HG03571 (cell line): Measurements from ENCODE around the gene FDXR.
"Not testable (repeated sequence)": the region's sequence is repeated elsewhere in the genome, so short reads cannot be mapped to it uniquely, and the experiment has no call there.

Source experiments
- ATAC-seq: cut with Tn5 transposase; IDR thresholded peaks from one replicate; pipeline ENCODE4 v1.9.1; 2021; ENCODE audit not compliant: unreplicated experiment

FDXR gene

GRCh38 chr17:74873037-74873873, 461 bp upstream of the FDXR start:
- peak; percentile 78 for ATAC-seq

GRCh38 chr17:74871356-74872076, 1.3 kb downstream of the FDXR start:
- no peak for ATAC-seq

GRCh38 chr17:74870512-74870911, 2.3 kb downstream of the FDXR start:
- ATAC-seq, result no peak

DNA sequence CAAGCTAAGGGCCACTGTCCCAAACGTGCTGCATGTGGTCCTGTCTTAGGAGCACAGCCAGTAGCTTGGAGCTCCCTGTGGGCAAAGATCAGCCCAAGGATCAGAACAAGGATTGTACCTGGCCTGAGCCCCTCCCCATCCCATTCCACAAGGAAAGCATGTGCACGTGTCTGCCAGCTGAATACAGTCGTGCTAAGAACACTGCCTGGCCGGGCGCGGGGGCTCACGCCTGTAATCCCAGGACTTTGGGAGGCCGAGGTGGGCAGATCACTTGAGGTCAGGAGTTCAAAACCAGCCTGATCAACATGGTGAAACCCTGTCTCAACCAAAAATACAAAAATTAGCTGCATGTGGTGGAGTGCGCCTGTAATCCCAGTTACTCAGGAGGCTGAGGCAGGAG, 2.8 kb downstream of the FDXR start:
- ATAC-seq, result not testable (repeated sequence)

- ATAC-seq, result no peak
Observed at GRCh38 chr17:74868908-74869255, 3.9 kb downstream of the FDXR start.

DNA sequence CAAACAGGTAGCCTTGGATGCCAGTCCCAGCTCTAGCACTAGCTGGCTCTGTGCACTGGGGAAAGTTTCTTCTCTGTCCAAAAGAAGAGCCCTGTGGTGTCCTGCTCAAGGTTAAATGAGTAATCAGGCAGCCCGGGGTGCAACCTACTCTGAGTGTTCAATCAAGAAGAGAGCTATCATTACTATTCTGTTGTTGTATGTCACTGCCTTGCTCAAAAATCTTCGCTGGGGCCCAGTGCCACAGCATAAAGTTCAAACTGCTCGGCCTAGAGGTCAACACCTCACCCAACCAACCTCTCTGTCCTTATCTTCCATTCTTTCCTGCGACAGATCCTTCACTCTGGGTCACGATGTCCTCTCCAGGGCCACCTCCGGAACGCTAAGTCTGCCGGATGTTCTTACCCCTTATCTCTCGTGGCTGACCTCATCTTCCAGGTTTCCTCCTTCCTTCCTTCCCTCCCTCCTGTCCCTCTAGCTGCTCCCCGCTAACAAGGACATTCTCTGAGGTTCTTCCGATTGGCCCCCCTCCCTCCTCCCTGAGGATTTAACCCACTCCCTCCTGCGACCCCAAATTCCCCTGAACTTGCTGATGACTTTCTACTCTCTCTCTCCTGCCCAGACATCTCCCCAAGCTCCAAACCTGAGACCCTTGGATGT, 4.4 kb downstream of the FDXR start:
- ATAC-seq, result no peak

DNA sequence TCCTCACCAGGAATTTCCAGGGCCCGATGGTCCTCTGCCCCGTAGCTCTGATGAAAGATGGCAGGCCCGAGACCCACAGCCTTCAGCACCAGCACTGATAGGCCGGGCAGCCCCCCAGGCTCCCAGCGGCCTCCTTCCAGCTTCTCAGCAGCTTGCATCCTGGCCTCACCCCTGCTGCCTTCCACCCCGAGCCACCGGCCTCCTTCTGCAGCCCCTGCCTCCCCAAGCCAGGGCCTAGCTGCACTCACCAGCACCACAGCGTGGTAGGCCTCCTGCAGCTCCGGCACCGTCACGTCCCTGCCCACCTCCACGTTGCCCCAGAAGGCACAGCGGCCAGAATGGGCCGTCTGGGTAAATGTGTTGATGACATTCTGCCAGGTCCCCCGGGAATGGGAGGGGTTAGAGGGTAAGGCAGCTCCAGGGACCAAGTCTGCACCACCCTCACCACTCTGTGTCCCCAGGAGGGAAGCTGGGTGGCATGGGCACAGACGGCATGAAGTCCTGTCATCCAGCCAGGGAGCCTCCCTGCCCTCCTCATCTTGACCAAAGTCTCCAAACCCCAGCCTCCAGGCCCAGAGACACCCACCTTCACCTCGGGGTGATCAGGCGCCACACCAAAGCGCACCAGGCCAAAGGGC, 6.5 kb downstream of the FDXR start:
- ATAC-seq, result no peak

DNA sequence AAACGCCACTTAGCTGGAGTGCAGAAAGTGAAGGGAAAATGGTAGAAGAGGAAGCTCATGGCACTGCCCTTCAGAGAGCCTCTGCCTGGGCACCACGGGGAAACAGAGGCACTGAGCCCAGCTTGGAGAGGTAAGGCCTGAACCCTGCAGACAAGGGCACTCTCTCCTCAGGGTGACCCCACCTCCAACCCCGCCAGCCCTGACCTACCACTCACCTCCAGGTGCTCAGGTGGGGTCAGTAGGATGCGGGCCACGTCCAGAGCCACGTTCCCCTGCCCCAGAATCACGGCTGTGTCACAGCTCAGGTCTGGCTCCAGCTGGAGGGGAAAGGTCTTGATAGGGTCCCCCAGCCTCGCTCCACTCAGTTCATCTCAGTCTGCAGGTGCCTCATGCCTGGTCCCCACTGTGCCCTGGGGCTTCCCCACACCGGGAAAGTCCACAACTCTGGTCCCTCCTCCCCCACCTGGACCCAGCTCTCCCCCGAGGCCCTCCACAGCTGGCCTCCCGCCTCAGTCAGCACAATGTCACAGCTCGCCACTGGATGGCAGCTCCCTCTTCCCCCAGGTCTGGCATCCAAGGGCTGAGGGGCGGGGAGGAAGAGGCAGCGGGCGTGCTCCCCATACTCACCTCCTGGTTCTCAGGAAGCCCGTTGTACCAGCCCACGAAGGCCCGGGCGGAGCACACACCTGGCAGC, 7.1 kb downstream of the FDXR start:
- ATAC-seq, result no peak

- ATAC-seq, result no peak
Observed at GRCh38 chr17:74864866-74865395, 7.9 kb downstream of the FDXR start.

DNA sequence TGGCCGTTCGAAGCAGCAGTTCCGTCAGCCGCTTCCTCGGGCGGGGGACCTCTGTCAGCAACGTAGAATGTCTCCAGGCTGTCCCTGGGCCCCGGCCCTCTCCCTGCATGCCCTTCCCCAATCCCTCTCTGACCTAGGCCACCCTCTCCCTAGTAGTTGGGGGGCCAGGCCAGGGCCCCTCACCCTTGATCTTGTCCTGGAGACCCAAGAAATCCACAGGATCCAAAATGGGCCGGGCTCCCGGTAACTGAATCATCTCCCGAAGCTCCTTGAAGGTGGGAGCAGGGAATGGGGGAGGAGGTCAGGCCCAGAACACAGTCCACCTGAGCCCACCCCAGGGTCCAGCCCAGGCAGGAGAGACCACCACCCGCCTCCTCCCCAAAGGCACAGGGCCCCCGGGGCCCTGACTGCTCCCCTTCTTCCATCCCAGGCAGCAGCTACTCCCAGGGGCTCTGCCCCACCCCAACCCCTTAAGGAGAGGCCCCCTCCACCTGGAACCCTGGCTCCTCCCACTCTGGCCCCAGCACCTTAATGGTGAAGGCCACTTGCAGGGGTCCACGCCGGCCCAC, 8.4 kb downstream of the FDXR start:
- no peak for ATAC-seq

DNA sequence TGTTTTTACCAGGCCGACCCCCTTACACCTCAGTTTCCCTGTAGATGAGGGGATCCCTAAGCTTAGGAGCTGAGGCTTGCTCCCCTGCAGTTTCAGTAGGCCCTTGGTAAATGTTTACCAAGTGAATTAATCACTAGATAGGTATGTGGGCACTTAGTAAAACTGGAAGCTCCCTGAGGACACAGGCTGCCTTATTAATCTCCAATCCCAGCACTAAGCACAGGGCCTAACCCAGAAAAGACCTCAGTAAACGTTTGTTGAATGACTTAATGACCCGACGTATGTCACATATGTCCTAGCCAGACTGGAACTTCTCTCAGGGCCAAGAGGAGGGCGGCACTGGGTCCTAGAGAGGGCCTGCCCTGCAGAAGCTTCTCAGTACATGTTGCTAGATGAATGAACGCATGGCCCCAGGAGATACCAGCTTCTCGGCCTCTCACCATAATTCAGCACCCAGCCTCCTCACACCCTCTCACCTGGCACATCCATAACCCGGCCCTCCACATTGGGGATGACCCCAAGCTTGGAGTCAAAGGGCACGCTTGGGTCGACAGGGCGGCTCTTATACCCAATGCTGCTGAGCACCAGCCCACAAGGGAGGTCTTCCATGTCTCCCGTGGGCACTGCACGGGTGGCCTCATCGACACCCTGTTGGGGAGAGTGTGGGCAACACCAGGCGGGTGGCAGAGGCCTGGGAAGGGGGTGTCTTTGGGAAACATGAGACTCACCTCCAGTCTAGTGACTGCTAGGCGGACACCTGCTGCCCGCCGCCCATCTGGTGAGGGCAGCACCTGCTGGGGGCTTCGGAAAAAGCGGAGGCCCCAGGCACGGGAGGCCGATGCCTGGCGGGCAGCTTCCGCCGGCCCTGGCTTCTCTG, 9.1 kb downstream of the FDXR start:
- no peak for ATAC-seq

GRCh38 chr17:74862919-74863318, 9.9 kb downstream of the FDXR start:
- ATAC-seq, result no peak

DNA sequence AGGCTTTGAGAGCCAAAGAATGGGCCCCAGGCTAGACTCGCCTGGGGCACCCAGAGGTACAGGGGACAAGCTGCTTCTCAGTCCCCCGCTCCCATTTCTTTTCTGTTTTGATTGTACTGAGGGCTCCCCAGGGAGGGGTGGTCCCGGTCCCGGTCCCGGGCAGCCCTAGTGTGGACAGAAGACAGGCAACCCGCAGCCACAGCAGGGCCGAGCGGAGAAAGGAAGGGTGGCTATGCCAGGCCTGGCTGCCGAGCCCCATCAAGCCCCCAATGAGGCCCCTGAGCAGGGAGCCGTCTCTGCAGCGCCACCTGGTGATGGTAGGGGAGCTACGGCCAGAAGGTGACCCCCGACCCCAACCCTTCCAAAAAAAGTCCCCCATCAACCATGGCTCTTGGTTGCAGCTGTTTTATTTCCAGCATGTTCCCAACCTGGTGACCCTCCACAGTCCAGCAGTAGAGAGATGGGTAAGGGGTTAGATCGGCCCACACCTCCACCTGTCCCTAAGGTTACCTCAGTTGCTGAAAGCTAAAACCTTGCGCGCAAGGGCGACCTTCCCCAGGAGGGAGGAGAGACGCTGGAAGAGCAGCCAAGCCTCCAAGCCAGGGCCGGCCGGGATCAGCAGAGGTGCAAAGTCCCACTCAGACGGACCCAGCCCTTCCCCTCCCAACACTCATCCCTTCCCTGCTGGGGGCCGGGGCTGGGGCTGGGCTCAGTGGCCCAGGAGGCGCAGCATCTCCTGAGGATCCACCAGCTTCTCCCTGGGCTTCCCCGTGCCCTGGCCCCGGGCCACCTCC, 10.5 kb downstream of the FDXR start:
- ATAC-seq, result no peak

DNA sequence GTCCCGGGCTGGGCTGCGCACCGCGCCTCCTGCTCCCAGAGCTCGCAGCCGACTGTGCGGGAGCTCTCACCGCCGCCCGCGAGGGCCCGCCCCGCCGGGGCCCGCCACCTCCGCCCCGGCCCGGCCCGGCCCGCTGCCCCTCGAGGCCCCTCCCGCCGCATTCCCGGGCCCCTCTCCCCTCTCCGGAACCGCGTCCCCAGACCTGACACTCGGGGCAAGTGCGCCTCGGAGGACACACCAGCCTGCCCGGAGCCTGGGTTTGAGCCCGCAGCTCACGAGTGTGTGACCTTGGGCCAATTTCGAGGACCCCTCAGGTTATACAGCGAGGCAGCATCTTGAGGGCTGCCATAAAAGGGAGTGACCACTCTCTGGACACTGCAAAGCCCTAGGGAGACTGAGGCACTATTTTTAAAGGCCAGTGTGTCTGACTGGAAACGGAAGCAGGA, 11.1 kb downstream of the FDXR start:
- no peak for ATAC-seq

DNA sequence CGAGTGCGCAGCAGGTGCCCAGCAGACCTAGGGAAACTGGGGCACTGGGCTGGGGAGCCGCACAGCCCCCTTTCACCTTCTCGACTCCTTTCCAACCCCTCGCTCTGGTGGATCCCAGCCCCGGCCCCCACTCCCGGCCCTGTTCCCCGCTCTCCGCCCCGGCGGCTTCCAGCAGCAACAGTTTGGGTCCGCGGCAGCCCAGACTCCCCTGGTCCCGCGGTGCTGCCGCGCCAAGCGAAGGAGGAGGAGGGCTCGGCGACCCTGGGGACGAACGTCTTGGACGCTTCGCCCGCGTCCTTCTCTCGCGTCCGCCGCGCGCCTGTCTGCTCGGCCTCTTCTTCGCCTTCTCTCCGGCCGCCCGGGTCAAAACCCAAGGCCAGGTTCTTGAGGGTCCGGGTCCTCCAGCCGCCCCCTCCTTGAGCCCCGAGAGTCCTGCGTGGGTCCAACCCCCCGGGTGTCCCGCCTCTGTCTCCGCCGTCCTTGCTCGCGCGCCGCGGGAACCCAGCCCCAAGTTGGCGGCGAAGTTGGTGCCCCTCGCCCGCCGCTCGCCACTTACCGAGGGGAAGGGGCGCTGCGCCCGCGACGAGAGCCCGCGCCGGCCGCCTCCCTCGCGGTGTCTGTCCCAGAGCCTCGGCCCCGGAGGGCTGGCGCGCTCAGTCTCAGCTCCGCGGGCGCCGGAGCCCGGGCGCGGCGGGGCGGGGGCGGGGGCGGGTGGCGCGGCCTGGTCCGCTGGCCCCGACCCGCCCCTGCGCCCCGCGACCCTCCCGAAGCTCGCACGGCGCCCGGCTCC, 11.7 kb downstream of the FDXR start:
- no peak for ATAC-seq

- no peak for ATAC-seq
Observed at GRCh38 chr17:74860229-74860871, 12.4 kb downstream of the FDXR start.
